ENCODE measurements around the gene DHRSX.

- TF ChIP-seq CTCF (IDR thresholded peaks at IDR 0.05) (no peak), POLR2A (IDR thresholded peaks at IDR 0.05) (no peak), POLR2AphosphoS5 (IDR thresholded peaks at IDR 0.05) (no peak), EP300 (IDR thresholded peaks at IDR 0.05) (no peak)
These were observed 61.2 kb downstream of the DHRSX start for GRCh38 chrX:2439613-2440012.

Data from upper lobe of left lung (tissue), 4 donors.